Measurements from ENCODE around the gene TRAF1.

Gene TRAF1

DNA sequence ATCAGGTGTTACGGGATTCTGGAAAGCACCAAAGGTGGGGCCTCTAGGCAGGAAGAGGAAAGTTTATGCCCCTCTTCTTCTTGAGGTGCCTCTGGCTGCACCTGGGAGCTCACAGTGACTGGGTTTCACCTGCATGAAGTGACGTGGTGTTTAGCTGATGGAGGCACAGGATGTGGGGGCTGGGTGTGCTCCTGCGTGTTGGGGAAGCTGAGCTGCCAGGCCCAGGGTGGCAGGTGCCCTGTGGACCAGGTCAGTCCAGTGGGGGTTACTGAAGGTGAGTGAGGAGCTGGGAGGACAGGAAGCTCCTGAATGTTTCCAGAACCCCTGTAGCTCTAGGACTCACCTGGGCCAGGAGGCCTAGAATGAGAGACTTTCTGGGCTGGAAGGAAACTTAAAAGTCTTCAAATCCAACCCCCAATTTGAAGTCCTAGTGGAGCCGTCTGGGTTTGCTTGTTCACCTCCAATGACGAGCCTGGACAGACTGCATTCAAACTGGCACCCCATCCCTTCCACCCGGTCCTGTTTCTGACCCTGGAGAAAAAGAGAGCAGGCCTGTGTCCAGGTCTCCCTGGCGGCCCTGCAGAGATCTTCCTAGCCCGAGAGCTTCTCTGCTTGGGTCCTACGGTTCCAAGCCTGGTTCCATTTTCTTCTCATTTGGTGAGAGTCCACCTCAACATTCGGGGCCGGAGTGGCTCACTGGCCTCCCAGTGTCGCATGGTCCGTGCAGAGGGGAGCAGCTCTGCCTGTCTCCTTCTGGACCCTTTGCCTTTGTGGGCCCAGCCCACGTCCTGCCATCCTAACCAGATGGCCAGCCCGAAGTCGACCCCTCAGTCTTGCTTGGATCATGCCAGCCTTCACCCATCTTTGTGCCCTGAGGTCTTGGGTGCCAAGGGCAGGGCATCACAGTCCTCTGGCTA lies 22.3 kb downstream of the TRAF1 start:
- TF ChIP-seq MYC (IDR thresholded peaks at IDR 0.05; ENCODE audit: low read depth, low read length), result no peak
- no peak for TF ChIP-seq POLR2A (IDR thresholded peaks at IDR 0.05; ENCODE audit: extremely low read depth, insufficient read length)
- no peak for TF ChIP-seq CTCF (IDR thresholded peaks at IDR 0.05; ENCODE audit: low read depth, low read length)
- TF ChIP-seq, protein P1, sequence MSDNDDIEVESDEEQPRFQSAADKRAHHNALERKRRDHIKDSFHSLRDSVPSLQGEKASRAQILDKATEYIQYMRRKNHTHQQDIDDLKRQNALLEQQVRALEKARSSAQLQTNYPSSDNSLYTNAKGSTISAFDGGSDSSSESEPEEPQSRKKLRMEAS (IDR thresholded peaks at IDR 0.05; ENCODE audit: low read depth, low read length), result no peak
- no peak overlapping the region for H3K4me3 ChIP-seq (ENCODE audit: low read depth, low read length)
- no peak for DNase-seq (ENCODE audit: low read depth)

GRCh38 chr9:120902569-120903535 lies 23.7 kb downstream of the TRAF1 start:
- no peak for DNase-seq (ENCODE audit: low read depth)
- TF ChIP-seq POLR2A (IDR thresholded peaks at IDR 0.05; ENCODE audit: extremely low read depth, insufficient read length) (no peak), CTCF (IDR thresholded peaks at IDR 0.05; ENCODE audit: low read depth, low read length) (no peak), MYC (IDR thresholded peaks at IDR 0.05; ENCODE audit: low read depth, low read length) (no peak)
- TF ChIP-seq, protein P1 (IDR thresholded peaks at IDR 0.05; ENCODE audit: low read depth, low read length), result no peak
- no peak overlapping the region for H3K4me3 ChIP-seq (ENCODE audit: low read depth, low read length)

GRCh38 chr9:120901755-120902568 lies 24.6 kb downstream of the TRAF1 start:
- TF ChIP-seq MYC (IDR thresholded peaks at IDR 0.05; ENCODE audit: low read depth, low read length), result no peak
- no peak for TF ChIP-seq CTCF (IDR thresholded peaks at IDR 0.05; ENCODE audit: low read depth, low read length)
- TF ChIP-seq, protein P1 (IDR thresholded peaks at IDR 0.05; ENCODE audit: low read depth, low read length), result no peak
- TF ChIP-seq POLR2A (IDR thresholded peaks at IDR 0.05; ENCODE audit: extremely low read depth, insufficient read length), result no peak
- no peak overlapping the region for H3K4me3 ChIP-seq (ENCODE audit: low read depth, low read length)
- no peak for DNase-seq (ENCODE audit: low read depth)

GRCh38 chr9:120900824-120901223 lies 25.8 kb downstream of the TRAF1 start:
- H3K4me3 ChIP-seq (ENCODE audit: low read depth, low read length), result no peak overlapping the region
- no peak for DNase-seq (ENCODE audit: low read depth)
- TF ChIP-seq CTCF (IDR thresholded peaks at IDR 0.05; ENCODE audit: low read depth, low read length) (no peak), MYC (IDR thresholded peaks at IDR 0.05; ENCODE audit: low read depth, low read length) (no peak), POLR2A (IDR thresholded peaks at IDR 0.05; ENCODE audit: extremely low read depth, insufficient read length) (no peak)
- TF ChIP-seq, protein P1 (IDR thresholded peaks at IDR 0.05; ENCODE audit: low read depth, low read length), result no peak

DNA sequence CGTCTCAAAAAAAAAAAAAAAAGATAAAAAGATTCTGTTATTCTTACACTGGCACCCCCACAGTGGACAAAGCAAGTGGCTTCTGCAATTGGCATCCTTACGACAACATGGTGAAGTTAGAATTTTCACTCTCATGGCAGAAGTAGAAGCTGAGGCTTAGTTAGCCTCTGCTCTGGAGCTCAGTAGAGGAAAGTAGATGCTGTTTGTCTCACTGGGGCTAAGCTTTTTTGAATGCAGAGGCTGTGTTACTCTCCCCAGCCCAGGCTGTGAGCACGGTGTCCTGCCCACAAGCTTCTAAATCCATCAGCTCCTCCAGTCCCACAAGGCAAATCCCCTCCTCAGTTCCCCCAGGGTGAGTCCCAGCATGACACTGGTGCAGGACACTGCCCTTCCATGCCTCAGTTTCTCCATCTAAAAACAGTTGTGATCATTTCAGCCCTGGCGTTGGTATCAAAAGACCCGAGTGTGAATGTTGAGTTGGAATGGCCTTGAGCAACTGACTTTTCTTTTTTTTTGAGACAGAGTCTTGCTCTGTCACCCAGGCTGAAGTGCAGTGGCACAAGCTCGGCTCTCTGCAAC lies 27.0 kb downstream of the TRAF1 start:
- TF ChIP-seq, protein P1 (IDR thresholded peaks at IDR 0.05; ENCODE audit: low read depth, low read length), result no peak
- no peak for TF ChIP-seq POLR2A (IDR thresholded peaks at IDR 0.05; ENCODE audit: extremely low read depth, insufficient read length)
- no peak for DNase-seq (ENCODE audit: low read depth)
- no peak overlapping the region for H3K4me3 ChIP-seq (ENCODE audit: low read depth, low read length)

All from NB4 (cell line).